Measurements from ENCODE around the gene THAP7.

Gene THAP7

DNA sequence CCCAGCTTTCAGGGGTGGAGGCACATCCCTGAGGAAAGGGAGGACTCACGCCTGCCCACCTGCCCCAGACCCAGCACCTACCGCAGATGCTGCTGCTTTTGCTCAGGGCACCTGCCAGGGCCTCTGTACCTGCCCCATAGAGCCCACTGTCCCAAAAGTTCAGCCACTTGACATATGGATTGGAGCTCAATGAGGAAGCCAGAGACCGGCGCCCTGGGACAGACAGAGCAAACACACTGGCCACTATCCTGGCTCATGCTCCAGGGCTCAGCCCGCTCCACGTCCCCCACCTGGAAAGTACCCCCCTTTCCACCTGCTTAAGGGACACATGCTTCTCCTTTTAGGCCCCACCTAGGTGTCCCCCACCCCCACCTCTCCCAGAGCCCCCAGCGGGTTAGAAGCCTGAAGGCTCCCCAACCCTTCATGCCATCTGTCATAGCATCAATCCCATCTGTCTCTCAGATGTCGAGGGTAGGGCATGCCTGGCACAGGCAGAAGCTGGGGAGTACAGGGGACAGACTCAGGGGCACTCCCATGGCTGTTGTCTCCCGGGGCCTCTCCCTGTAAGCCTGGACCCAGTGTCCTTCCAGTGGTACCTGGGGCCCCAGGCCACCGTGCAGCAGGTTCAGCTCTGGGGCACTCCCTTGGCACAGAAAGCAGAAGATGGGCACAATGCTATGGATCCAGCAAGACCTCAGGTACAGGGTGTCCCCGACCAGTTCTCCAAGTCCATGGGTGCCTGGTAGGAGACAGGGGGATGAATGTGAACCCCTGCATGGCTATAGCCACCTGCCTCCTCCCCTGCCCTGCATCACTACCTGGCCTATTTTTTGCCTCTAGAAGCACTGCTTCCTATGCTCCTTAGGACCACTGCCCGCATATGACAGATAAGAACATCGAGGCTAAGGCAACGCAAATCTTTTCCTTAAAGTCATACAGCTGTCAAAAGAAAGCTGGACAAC is 10.8 kb upstream of the THAP7 start:
- Histone ChIP-seq H2BK12ac (ENCODE audit: low read length) (no peak overlapping the region), H3K27me3 (ENCODE audit: control insufficient read depth in 3 of 3, insufficient read depth in 3 of 3, low read depth in 1 of 3, low read length in 3 of 3) (peaks cover 0 to 2% (median 0%) of the 10 kb centered on the region in 3 experiments), H4K8ac (ENCODE audit: low read depth, low read length) (no peak overlapping the region), H3K18ac (ENCODE audit: low read length) (no peak overlapping the region), H3K4me3 (ENCODE audit: low read length in 2 of 2) (peak overlapping the region in 1 of 2 donors; percentile 72), H2BK5ac (ENCODE audit: low read length) (no peak overlapping the region), H2BK120ac (ENCODE audit: low read depth, low read length) (no peak overlapping the region), H3K4me1 (ENCODE audit: control insufficient read depth in 2 of 2, insufficient read depth in 1 of 2, low read depth in 1 of 2, low read length in 2 of 2) (peaks cover 16 to 23% of the 10 kb centered on the region in 2 donors), H4K91ac (ENCODE audit: low read depth, low read length, poor library complexity) (no peak overlapping the region), H3K79me1 (ENCODE audit: low read depth, low read length) (peaks cover 4% of the 10 kb centered on the region), H3K4ac (ENCODE audit: low read length) (no peak overlapping the region), H3K36me3 (replicated peaks in 1 of 2; ENCODE audit: control insufficient read depth in 2 of 2, insufficient read depth in 2 of 2, low read length in 2 of 2) (peaks cover 2 to 9% of the 10 kb centered on the region in 2 donors), H3K4me2 (ENCODE audit: insufficient read depth, low read length, poor library complexity, severe bottlenecking) (no peak overlapping the region), H3K23ac (ENCODE audit: low read depth, low read length, poor library complexity) (no peak overlapping the region), H3K27ac (replicated peaks; ENCODE audit: low read length) (no peak overlapping the region), H2AFZ (ENCODE audit: low read length) (no peak overlapping the region), H2AK5ac (ENCODE audit: low read depth, low read length) (peak overlapping the region; percentile 27), H3K9me3 (replicated peaks in 1 of 2; ENCODE audit: control insufficient read depth in 2 of 2, insufficient read depth in 1 of 2, low read depth in 1 of 2, low read length in 2 of 2) (no peaks in the 10 kb centered on the region), H3K14ac (ENCODE audit: low read length) (no peak overlapping the region), H3K9ac (ENCODE audit: low read depth, low read length, poor library complexity) (no peak overlapping the region), H2BK15ac (ENCODE audit: low read length) (peak overlapping the region; percentile 87)
- no peak for DNase-seq (ENCODE audit: low spot score)
- no CpG with 5 or more reads among the region's 14 CpGs for WGBS, 2 donors (ENCODE audit: extremely low coverage in 2 of 2, insufficient read length in 2 of 2, insufficient replicate concordance in 1 of 2)

DNA sequence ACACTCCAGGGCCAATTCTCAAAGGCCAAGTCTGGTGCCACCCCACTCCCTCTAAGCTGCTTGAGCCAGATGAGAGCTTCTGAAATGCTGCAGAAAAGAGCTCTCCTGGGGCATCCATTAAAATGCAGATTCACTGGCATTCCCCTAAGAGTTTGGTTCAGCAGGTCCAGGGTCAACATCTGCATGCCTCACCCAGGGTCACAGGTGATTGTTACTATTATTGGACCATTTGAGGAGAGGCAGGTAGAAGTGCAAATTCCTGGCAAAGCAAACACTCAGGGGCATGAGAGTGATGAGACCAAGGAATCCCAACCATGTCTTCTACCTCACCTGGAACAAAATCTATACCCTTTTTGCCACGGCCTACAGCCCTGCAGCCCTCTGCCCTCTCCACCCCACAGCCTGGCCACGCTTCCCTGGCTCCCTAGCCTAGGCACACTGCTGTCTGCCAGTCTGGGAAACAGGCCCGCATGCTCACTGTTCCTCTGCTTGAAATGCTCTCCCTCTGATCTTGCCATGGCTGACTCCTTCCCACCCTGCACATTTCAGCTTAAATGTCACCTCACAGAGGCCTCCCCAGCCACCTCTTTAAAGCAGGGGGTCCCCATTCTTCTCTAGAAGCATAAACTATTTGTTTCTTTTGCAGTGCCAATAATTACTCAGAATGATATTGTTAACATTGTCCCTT is 8.7 kb upstream of the THAP7 start:
- no CpG with 5 or more reads among the region's 3 CpGs for WGBS, 2 donors (ENCODE audit: extremely low coverage in 2 of 2, insufficient read length in 2 of 2, insufficient replicate concordance in 1 of 2)
- H4K91ac ChIP-seq (ENCODE audit: low read depth, low read length, poor library complexity), result no peak overlapping the region

DNA sequence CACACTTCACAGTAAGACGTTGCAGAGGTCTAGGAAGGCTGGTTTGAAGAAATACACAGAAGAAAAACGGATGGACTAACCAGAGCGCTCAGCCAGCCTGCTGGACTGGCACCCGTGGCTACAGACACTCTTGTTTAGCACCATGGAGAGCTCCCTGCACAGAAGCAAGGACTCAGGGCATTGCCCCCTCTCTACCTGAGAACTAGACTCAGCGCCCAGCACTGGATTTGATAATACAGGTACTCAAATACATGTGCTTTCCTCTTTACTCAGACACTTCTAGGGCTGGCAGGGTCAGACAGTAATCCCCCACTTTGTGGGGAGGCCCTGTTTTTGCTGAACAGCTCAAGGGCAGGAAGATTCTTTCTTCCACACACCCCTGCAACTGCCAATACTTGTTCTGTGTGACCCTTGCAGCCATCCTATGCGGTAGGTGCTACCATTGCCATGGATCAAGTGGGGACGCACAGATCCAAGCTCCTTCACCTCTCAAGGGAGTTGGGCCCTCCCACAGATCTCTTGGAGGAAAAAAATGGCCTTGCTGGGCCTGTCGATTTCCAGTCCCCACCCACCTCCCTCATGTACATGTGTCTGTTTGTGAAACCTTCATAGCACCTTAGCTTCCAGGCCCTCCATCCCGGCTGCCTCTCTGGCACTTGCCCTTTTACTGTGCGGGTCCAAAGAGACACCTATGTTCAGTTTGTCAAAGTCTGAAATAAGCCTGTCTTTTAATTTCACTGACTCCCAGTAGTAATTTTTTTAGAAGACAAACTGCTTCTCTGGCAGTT is 7.9 kb upstream of the THAP7 start:
- Histone ChIP-seq H3K9ac (ENCODE audit: low read depth, low read length, poor library complexity) (no peak overlapping the region), H3K4me1 (ENCODE audit: control insufficient read depth in 2 of 2, insufficient read depth in 1 of 2, low read depth in 1 of 2, low read length in 2 of 2) (peaks cover 10 to 12% of the 10 kb centered on the region in 2 donors), H4K8ac (ENCODE audit: low read depth, low read length) (no peak overlapping the region), H3K27me3 (ENCODE audit: control insufficient read depth in 3 of 3, insufficient read depth in 3 of 3, low read depth in 1 of 3, low read length in 3 of 3) (no peaks in the 10 kb centered on the region), H3K4me3 (ENCODE audit: low read length in 2 of 2) (no peak overlapping the region), H2BK12ac (ENCODE audit: low read length) (no peak overlapping the region), H4K91ac (ENCODE audit: low read depth, low read length, poor library complexity) (no peak overlapping the region), H3K79me1 (ENCODE audit: low read depth, low read length) (peaks cover 4% of the 10 kb centered on the region), H2BK120ac (ENCODE audit: low read depth, low read length) (no peak overlapping the region), H3K9me3 (replicated peaks in 1 of 2; ENCODE audit: control insufficient read depth in 2 of 2, insufficient read depth in 1 of 2, low read depth in 1 of 2, low read length in 2 of 2) (no peaks in the 10 kb centered on the region), H3K4ac (ENCODE audit: low read length) (no peak overlapping the region), H2AFZ (ENCODE audit: low read length) (no peak overlapping the region), H2BK15ac (ENCODE audit: low read length) (no peak overlapping the region), H3K27ac (replicated peaks; ENCODE audit: low read length) (no peak overlapping the region), H3K18ac (ENCODE audit: low read length) (no peak overlapping the region), H3K36me3 (replicated peaks in 1 of 2; ENCODE audit: control insufficient read depth in 2 of 2, insufficient read depth in 2 of 2, low read length in 2 of 2) (peaks cover 4 to 19% of the 10 kb centered on the region in 2 donors), H3K4me2 (ENCODE audit: insufficient read depth, low read length, poor library complexity, severe bottlenecking) (no peak overlapping the region), H3K23ac (ENCODE audit: low read depth, low read length, poor library complexity) (no peak overlapping the region), H2BK5ac (ENCODE audit: low read length) (no peak overlapping the region), H2AK5ac (ENCODE audit: low read depth, low read length) (no peak overlapping the region), H3K14ac (ENCODE audit: low read length) (no peak overlapping the region)
- peak; percentile 56 for DNase-seq (ENCODE audit: low spot score)
- no CpG with 5 or more reads among the region's 10 CpGs for WGBS, 2 donors (ENCODE audit: extremely low coverage in 2 of 2, insufficient read length in 2 of 2, insufficient replicate concordance in 1 of 2)

More for the DNA sequence above, 8.7 kb upstream of the THAP7 start:
- Histone ChIP-seq H4K8ac (ENCODE audit: low read depth, low read length) (no peak overlapping the region), H2AFZ (ENCODE audit: low read length) (no peak overlapping the region), H3K23ac (ENCODE audit: low read depth, low read length, poor library complexity) (no peak overlapping the region), H2AK5ac (ENCODE audit: low read depth, low read length) (no peak overlapping the region), H3K18ac (ENCODE audit: low read length) (no peak overlapping the region), H3K79me1 (ENCODE audit: low read depth, low read length) (peaks cover 4% of the 10 kb centered on the region), H3K36me3 (replicated peaks in 1 of 2; ENCODE audit: control insufficient read depth in 2 of 2, insufficient read depth in 2 of 2, low read length in 2 of 2) (peaks cover 4 to 18% of the 10 kb centered on the region in 2 donors), H3K4me3 (ENCODE audit: low read length in 2 of 2) (no peak overlapping the region), H3K9me3 (replicated peaks in 1 of 2; ENCODE audit: control insufficient read depth in 2 of 2, insufficient read depth in 1 of 2, low read depth in 1 of 2, low read length in 2 of 2) (no peaks in the 10 kb centered on the region), H3K14ac (ENCODE audit: low read length) (no peak overlapping the region), H3K4me1 (ENCODE audit: control insufficient read depth in 2 of 2, insufficient read depth in 1 of 2, low read depth in 1 of 2, low read length in 2 of 2) (peaks cover 13 to 17% of the 10 kb centered on the region in 2 donors), H2BK5ac (ENCODE audit: low read length) (no peak overlapping the region), H3K27ac (replicated peaks; ENCODE audit: low read length) (no peak overlapping the region), H2BK12ac (ENCODE audit: low read length) (no peak overlapping the region), H2BK15ac (ENCODE audit: low read length) (no peak overlapping the region), H3K4me2 (ENCODE audit: insufficient read depth, low read length, poor library complexity, severe bottlenecking) (no peak overlapping the region), H3K4ac (ENCODE audit: low read length) (no peak overlapping the region), H3K27me3 (ENCODE audit: control insufficient read depth in 3 of 3, insufficient read depth in 3 of 3, low read depth in 1 of 3, low read length in 3 of 3) (no peaks in the 10 kb centered on the region), H3K9ac (ENCODE audit: low read depth, low read length, poor library complexity) (no peak overlapping the region), H2BK120ac (ENCODE audit: low read depth, low read length) (no peak overlapping the region)
- DNase-seq (ENCODE audit: low spot score), result no peak

Measured in neuronal stem cell (in vitro differentiated cells).